Esophagus mucosa (tissue), 1 donor: ENCODE results near the gene PDIA4. TPM values are rescaled to one million over a fixed set of nuclear protein-coding genes. Genes with fewer than 3 reads are reported as not detected.
"Not testable (repeated sequence)": the region's sequence is repeated elsewhere in the genome, so short reads cannot be mapped to it uniquely, and the experiment has no call there.

Source experiments
- ATAC-seq: fragments of 200-7000 bp; cut with Tn5 transposase; one replicate; pipeline ENCODE4 v1.9.1; 2020
- total RNA-seq: library from RNA; stranded (reverse); gene quantifications from one replicate; pipeline ENCODE4 v1.2.4, GENCODE V29; 2023
- donor health status: DM: yes; HTN: yes; CAD: no.

Gene PDIA4
- total RNA-seq, 1 donor from 2014 or later, result 58.8 TPM

DNA sequence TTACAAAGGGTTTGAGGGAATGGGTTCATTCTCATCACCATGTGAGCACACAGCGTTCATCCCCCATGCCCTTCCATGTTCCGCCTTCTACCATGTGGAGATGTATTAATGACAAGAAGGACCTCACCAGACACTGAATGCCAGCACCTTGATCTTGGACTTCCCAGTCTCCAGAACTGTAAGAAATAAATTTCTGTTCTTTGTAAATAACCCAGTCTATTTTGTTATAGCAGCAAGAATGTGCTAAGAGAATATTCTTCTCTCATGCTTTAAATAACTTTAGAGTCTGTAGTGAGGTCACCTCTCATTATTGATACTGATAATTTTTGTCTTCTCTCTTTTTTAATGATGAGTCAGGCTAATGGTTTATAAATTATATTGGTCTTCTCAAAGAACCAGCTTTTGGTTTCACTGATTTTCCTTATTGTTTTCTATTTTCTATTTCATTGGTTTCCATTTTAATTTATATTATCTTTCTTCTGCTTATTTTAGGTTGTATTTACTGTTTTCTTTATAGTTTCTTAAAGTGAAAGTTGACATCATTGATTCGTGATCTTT, 3.1 kb upstream of the PDIA4 start:
- ATAC-seq, result no peak

DNA sequence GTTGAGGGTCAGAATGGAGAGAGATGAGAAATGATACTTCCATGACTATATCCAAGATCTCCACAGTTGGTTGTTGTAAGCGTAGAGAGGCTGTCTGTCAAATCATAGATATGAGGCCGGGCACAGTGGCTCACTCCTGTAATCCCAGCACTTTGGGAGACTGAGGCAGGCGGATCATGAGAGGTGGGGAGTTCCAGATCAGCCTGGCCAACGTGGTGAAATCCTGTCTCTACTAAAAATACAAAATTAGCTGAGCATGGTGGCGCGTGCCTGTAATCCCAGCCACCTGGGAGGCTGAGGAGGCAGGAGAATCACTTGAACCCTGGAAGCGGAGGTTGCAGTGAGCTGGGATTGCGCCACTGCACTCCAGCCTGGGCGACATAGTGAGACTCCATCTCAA, 2.1 kb upstream of the PDIA4 start:
- not testable (repeated sequence) for ATAC-seq

GRCh38 chr7:149027611-149028345, 527 bp downstream of the PDIA4 start:
- no peak for ATAC-seq

- no peak for ATAC-seq
Measured at GRCh38 chr7:149027055-149027454, 1.2 kb downstream of the PDIA4 start.

GRCh38 chr7:149023662-149024061, 4.6 kb downstream of the PDIA4 start:
- ATAC-seq, result no peak

DNA sequence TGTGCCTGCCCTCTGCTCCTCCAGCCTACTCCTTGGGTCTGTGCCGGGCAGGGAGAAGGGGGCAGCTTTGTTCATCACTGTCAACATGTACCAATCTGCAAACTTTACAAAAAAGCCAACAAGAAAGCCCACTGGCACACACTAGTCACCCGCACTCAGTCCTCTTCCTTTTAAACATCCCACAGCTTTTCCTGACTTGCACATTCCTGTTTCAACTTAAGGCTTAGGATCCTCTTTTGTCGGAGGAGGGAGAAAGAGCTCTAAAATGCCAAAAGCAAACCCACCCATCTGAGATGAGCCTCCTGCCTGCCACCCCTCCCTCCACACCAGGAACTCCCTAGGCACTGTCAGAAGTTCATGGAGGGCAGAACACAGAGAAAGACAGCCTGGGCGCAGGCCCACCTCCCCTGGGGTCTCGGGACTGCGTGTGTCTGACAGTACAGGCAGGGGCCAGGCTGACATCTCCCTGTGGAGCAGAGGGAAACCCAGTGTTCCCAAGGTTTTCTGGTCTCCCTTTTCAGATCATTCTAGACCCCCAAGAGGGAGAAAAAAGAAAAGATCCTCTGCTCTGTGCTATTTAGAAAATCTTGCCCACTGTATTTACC, 5.4 kb downstream of the PDIA4 start:
- no peak for ATAC-seq

- no peak for ATAC-seq
Measured at GRCh38 chr7:149021725-149022062, 6.6 kb downstream of the PDIA4 start.

GRCh38 chr7:149020483-149020882, 7.8 kb downstream of the PDIA4 start:
- no peak for ATAC-seq

GRCh38 chr7:149016876-149017275, 11.4 kb downstream of the PDIA4 start:
- no peak for ATAC-seq

- ATAC-seq, result no peak
Measured at GRCh38 chr7:149014309-149014708, 14.0 kb downstream of the PDIA4 start.

- no peak for ATAC-seq
Measured at GRCh38 chr7:149013876-149014275, 14.4 kb downstream of the PDIA4 start.

GRCh38 chr7:149012730-149013129, 15.6 kb downstream of the PDIA4 start:
- ATAC-seq, result not testable (repeated sequence)

DNA sequence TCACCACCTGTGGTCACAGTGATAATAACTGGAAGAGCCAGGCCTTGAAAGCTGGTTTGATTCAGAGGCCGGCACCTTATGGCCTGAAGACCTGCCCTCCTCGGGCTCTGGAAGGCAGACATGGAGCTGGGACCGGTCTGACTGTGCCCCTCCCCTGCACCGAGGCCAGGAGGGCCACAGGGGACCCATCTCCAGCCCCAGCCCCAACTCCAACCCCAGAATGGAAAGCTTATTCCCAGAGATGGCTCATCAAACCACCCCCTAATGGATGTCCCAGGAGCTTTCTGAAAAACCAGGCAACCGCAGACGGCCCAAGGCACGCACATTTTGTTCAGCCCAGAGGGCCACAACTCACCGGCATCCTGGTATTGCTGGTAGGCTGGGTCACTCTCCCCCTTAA, 16.8 kb downstream of the PDIA4 start:
- no peak for ATAC-seq

DNA sequence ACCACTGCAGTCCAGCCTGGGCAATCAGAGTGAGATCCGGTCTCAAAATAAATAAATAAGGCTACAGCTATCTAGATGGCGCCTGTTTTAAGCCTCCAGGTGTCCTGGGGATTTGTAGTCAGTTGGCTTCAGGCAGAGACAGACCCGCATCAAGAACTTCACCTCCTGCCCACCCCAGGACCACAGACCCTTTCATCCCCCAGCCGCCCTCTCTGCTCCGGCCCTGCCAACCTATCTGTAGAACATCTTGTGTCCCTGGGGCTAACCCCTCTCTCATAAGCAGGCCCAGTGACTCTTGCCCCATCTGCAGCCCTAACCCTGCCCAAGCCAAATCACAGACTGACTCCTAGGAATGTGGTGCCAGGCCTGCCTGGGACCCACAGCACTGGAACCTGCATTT, 17.9 kb downstream of the PDIA4 start:
- no peak for ATAC-seq

DNA sequence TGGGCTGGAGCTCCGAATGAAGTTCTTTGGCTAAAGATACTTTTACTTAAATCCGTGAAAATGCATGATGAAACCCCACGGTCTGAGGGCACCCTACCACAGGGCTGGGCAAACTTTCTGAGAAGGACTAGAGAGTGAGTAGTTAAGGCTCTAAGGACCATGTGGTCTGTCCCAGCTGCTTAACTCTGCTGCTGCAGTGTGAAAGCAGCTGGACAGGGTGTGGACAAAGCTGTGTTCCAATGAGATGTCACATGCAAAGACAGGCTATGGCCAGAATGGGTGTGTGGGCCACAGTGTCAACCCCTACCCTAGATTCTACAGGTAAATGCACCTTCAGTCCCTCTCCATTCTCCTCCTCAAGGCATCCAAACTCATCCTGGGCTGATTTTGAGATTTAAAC, 18.8 kb downstream of the PDIA4 start:
- no peak for ATAC-seq

- ATAC-seq, result no peak
Measured at GRCh38 chr7:149007611-149008010, 20.7 kb downstream of the PDIA4 start.

DNA sequence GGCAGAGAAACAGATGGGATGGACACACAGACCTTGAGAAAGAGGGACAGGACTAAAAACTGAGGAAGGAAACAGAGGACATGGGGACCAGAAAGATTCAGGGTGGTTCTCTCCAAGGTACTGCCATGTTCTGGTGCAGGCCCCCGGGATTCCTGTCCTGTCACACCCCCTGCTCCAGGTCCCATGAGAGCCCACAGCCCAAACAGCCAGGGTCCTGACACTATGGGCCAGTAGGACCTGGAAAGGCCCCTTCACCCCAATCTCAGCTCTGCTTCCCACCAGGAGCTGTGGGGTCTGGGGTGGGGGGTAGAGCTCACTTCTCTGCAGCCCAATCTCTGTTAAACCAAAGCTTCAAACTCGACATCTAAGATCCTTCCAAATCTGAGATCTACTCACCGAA, 21.2 kb downstream of the PDIA4 start:
- ATAC-seq, result no peak

- ATAC-seq, result no peak
Measured at GRCh38 chr7:149006345-149006725, 22.0 kb downstream of the PDIA4 start.

DNA sequence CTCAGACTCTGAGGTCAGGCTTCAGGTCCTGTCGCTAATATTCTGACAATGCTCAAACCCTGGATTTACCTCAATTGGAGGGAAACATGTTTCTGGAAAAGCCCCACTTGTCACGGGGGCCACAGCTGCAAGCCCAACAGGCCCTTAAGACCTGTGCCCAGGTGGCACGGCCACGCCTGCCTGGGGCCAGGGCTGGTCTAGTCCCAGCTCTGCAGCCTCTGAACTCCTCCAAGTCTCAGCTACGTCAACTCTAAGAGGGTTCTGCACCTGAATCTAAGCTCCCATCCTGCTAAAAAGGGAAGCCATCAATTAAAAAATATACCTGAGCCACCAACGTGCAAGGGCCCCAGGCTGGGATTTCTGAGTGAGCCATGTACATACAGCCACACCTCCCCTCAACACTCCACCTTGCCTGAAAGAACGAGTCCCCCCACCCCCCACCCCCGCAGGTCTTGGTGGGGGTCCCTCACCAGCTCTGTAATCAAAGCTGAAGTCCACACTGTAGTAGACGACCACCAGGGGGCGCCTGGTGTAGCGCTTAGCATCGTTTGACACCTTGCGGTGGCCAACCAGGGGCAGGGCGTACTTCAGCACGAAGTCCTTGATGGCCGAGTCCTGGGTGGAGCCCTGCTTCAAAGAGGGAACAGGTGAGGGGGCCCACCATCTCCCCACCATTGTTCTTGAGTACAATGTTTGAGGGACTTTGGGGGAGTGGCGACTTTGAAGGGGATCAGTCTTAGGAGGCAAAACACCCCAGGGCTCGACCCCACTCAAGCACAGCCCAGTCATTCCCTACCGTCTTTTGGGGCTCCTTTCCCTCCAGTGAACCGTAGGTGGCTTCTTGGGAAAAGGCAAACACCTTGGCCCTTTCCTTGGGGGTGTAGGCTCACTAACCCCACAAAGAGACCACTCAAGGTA, 22.6 kb downstream of the PDIA4 start:
- ATAC-seq, result peak; percentile 76

DNA sequence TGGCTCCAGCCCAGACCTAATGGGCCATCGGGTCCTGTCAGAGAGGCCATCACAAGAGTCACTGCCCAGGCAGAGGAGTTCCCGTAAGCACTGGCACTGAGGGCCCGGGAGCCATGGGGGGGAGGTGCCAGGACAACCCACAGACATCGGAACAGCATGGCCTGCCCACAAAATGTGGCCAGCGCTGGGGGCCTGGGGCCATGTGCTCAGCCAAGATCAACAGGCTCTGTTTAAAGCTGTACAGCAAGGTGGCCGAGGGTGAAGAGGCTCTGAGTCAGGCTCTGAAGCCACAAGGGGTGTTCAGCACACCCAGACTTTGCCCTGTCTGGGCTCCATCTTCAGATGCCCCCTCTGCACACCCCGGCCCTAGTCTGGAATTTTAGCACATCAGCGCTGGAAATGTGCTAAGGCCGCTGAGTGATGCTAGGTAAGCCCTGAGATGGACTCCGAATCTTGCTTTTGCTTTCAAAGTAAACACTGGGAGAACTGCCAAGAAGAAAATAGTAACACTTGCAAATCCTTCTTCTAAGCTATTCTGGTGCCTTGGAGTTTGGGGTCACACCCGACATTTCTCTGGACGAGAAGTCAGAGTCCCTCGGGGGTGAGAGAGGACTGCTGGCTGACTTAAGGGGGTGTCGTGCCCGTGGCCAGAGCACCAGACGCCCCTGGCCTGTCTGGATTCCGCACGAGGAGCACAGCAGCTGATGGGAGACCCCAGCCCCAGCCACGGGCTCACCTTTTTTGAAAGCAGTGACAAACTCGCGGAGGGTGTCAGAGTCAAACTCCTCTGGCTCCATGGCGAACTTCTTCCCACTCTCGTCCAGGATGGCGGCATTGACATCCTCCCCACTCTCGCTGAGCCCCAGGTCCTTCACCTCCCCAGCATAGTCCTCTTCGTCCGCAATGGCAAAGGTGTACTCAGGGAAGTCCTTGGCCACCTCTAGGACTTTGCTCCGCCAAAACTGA, 23.6 kb downstream of the PDIA4 start:
- no peak for ATAC-seq

DNA sequence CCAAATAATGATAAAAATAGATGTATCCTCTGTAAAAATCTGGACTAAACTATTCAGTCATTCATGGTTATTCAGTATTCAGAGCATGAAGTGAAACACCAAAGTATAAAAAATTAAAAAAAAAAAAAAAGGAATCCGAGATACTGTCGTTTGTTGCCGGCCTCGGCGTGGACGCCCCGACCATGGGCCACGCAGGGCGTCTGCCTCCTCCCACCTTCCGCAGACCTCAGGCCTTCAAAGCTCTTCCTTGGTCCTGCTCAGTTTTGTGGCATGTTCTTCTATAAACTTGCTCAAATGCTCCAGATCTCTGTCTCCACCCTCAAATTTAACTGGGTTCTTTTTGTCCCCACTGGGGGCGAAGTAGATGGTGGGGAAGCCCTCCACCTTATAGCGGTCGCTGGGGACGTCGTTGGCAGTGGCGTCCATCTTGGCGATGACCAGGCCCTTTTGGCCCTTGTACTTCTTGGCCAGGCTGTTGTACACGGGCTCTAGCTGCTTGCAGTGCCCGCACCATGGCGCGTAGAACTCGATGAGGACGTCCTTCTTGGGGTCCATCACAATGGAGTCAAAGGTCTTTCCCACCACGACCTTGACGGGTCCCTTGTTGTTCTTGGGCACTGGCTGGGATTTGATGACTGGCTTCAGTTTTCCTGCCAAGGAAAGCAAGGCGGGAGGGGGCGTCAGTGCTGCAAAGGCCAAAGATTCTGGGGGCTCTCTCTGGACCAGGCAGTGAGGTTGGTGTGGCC, 24.6 kb downstream of the PDIA4 start:
- ATAC-seq, result no peak
